GM21576 (cell line): ENCODE results near the gene ZNF341.
"Not testable (repeated sequence)": the region's sequence is repeated elsewhere in the genome, so short reads cannot be mapped to it uniquely, and the experiment has no call there.

Source experiments
- ATAC-seq: cut with Tn5 transposase; IDR thresholded peaks from one replicate; pipeline ENCODE4 v1.9.1; 2021; ENCODE audit warnings: mild to moderate bottlenecking, moderate library complexity; ENCODE audit not compliant: unreplicated experiment

The ZNF341 gene

GRCh38 chr20:33728463-33728862 is 3.3 kb upstream of the ZNF341 start:
- no peak for ATAC-seq

- ATAC-seq, result no peak
Measured at GRCh38 chr20:33729101-33729500, 2.7 kb upstream of the ZNF341 start.

GRCh38 chr20:33730946-33731692 is 677 bp upstream of the ZNF341 start:
- ATAC-seq, result no peak

GRCh38 chr20:33732166-33732970 is 572 bp downstream of the ZNF341 start:
- ATAC-seq, result peak; percentile 50

GRCh38 chr20:33733654-33734576 is 2.1 kb downstream of the ZNF341 start:
- ATAC-seq, result no peak

GRCh38 chr20:33736962-33737361 is 5.2 kb downstream of the ZNF341 start:
- ATAC-seq, result no peak

- ATAC-seq, result no peak
Measured at GRCh38 chr20:33739493-33739892, 7.7 kb downstream of the ZNF341 start.

GRCh38 chr20:33740189-33740588 is 8.4 kb downstream of the ZNF341 start:
- no peak for ATAC-seq

GRCh38 chr20:33744181-33744580 is 12.4 kb downstream of the ZNF341 start:
- ATAC-seq, result no peak

- no peak for ATAC-seq
Measured at GRCh38 chr20:33744773-33745385, 13.1 kb downstream of the ZNF341 start.

- no peak for ATAC-seq
Measured at GRCh38 chr20:33746325-33746998, 14.7 kb downstream of the ZNF341 start.

- ATAC-seq, result no peak
Measured at GRCh38 chr20:33751775-33752174, 20.0 kb downstream of the ZNF341 start.

GRCh38 chr20:33753143-33753542 is 21.3 kb downstream of the ZNF341 start:
- no peak for ATAC-seq

GRCh38 chr20:33753763-33754162 is 22.0 kb downstream of the ZNF341 start:
- no peak for ATAC-seq

- not testable (repeated sequence) for ATAC-seq
Measured at GRCh38 chr20:33755936-33756490, 24.2 kb downstream of the ZNF341 start.

GRCh38 chr20:33757046-33757445 is 25.2 kb downstream of the ZNF341 start:
- ATAC-seq, result no peak

- no peak for ATAC-seq
Measured at GRCh38 chr20:33757458-33757857, 25.7 kb downstream of the ZNF341 start.

- no peak for ATAC-seq
Measured at GRCh38 chr20:33761698-33762250, 30.0 kb downstream of the ZNF341 start.

GRCh38 chr20:33765099-33765498 is 33.3 kb downstream of the ZNF341 start:
- ATAC-seq, result no peak

GRCh38 chr20:33765592-33765991 is 33.8 kb downstream of the ZNF341 start:
- ATAC-seq, result no peak
